ENCODE measurements around the gene GYS1.

DNA sequence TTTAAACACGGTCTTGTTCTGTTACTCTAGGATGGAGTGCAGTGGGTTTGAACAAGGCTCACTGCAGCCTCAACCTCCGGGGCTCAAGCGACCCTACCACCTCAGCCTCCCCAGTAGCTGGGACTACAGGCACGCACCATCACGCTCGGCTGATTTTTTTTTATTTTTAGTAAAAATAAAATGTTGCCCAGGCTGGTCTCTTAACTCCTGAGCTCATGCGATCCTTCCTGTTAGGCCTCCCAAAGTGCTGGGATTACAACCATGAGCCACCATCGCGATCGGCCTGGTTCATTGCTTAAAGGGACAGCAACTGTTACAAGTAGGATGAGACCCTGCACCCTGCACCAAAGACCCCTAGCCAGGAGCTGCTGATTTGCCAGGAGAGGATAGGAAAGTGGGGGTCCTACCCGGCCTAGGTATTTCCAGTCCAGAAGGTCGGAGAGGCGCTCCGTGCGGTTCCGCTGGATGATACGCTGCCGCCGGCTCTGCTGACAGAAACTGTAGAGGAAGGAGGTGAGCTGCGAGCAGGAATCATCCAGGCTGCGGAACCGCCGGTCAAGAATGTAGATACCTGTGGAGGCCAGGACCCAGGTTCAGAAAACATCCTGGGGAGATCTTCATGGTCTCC is 22.9 kb downstream of the GYS1 start:
- TF ChIP-seq CTCF (IDR thresholded peaks at IDR 0.05) (no peak), POLR2A (IDR thresholded peaks at IDR 0.05) (no peak), EP300 (IDR thresholded peaks at IDR 0.05; ENCODE audit: low read depth) (no peak)
